Prostate gland (tissue), 2 donors: Measurements from ENCODE around the gene HECW1. TPM values are rescaled to one million over a fixed set of nuclear protein-coding genes. Genes with fewer than 3 reads are reported as not detected.

ENCODE experiments used
- DNase-seq: peaks from one replicate; pipeline ENCODE4 v3.0.0-alpha.2; 2019; ENCODE audit warnings: low spot score
- H3K27ac ChIP-seq, 2 donors: fragments of 200-600 bp; sonication (generic); 2 replicates each; pipeline ENCODE4 v1.5.1; 2017 to 2019
- H3K27me3 ChIP-seq: fragments of 200-600 bp; sonication (generic); replicated peaks from 2 replicates; pipeline ENCODE4 v1.5.1; 2019; ENCODE audit not compliant: insufficient read depth
- H3K36me3 ChIP-seq, 2 donors: fragments of 200-600 bp; sonication (generic); 1 replicate in 1 of 2; 2 replicates in 1 of 2; pipeline versions ENCODE4 v1.5.1 to v1.8.1; 2017 to 2019
- H3K4me1 ChIP-seq: fragments of 200-600 bp; sonication (generic); replicated peaks from 2 replicates; pipeline ENCODE4 v1.5.1; 2019
- H3K4me3 ChIP-seq, 2 donors: fragments of 200-600 bp; sonication (generic); 2 replicates each; pipeline ENCODE4 v1.5.1; 2017 to 2019
- H3K9me3 ChIP-seq: fragments of 200-600 bp; sonication (generic); 2 replicates; pipeline ENCODE4 v1.5.1; 2017
- POLR2A ChIP-seq: fragments of 450-650 bp; IDR thresholded peaks from one replicate; pipeline ENCODE4 v1.6.1; 2016; ENCODE audit warnings: antibody characterized with exemption, mild to moderate bottlenecking
- POLR2AphosphoS5 ChIP-seq: sonication (generic); formaldehyde crosslinking; IDR thresholded peaks from one replicate; pipeline ENCODE4 v1.6.1; 2017; ENCODE audit warnings: antibody characterized with exemption
- WGBS: methylation state at CpG from one replicate; pipeline ENCODE4 v1.1.5; 2018; 5-methylcytosine and 5-hydroxymethylcytosine counted together
- intact Hi-C: fragments of 100-400 bp; cut with DNase I; formaldehyde crosslinking; loops from one replicate; pipeline ENCODE4 v1.14.2; 2022
- total RNA-seq, 2 donors: library from RNA; depleted of rRNA; stranded (reverse); fragments of >200 nt; gene quantifications; one replicate each; pipeline ENCODE4 v1.1.0, GENCODE V29; 2016
- TF ChIP-seq, protein P1 (sequence below), 4 experiments: fragments of 200-600 bp in 2 of 4; fragments of 450-650 bp in 2 of 4; sonication (generic) in 2 of 4; IDR thresholded peaks; 1 replicate in 3 of 4; 2 replicates in 1 of 4; pipeline ENCODE4 v1.5.1; 2016 to 2019; ENCODE audit warnings: antibody characterized with exemption in 4 of 4, mild to moderate bottlenecking in 2 of 4, moderate library complexity in 2 of 4

The HECW1 gene
- total RNA-seq, 2 donors from 2014 or later: 1.4 to 10.3 TPM

DNA sequence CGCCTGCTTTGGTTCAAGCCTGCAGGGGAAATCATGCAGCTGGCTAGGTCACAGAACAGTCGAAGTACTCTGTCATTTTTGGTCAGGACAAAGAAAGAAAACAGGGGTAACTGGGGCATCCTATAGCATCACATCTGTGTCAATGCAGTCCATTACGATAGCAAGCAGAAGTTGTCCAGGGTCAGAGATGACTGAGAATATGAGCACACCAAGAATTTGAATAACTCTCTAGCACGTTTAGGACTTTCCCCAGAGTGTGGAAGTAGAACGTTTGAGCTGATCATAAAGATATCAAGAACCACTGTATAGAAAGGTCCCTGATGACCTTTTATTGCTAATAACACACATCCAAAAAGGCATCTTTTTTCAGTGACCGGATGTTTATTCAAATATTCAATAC, 12.7 kb upstream of the HECW1 start:
- H3K9me3 ChIP-seq: no peaks in the 10 kb centered on the region
- DNase-seq: no peak
- no peak overlapping the region for H3K27ac ChIP-seq
- 62% methylated on average over 6 of the region's 6 CpGs for WGBS
- no peaks in the 10 kb centered on the region for H3K27me3 ChIP-seq
- no peaks in the 10 kb centered on the region for H3K4me1 ChIP-seq
- H3K36me3 ChIP-seq: no peaks in the 10 kb centered on the region
- intact Hi-C loops: no loop called here
- H3K4me3 ChIP-seq: no peak overlapping the region
- no peak for TF ChIP-seq POLR2A
- TF ChIP-seq POLR2AphosphoS5: no peak
- TF ChIP-seq, protein P1, sequence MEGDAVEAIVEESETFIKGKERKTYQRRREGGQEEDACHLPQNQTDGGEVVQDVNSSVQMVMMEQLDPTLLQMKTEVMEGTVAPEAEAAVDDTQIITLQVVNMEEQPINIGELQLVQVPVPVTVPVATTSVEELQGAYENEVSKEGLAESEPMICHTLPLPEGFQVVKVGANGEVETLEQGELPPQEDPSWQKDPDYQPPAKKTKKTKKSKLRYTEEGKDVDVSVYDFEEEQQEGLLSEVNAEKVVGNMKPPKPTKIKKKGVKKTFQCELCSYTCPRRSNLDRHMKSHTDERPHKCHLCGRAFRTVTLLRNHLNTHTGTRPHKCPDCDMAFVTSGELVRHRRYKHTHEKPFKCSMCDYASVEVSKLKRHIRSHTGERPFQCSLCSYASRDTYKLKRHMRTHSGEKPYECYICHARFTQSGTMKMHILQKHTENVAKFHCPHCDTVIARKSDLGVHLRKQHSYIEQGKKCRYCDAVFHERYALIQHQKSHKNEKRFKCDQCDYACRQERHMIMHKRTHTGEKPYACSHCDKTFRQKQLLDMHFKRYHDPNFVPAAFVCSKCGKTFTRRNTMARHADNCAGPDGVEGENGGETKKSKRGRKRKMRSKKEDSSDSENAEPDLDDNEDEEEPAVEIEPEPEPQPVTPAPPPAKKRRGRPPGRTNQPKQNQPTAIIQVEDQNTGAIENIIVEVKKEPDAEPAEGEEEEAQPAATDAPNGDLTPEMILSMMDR (IDR thresholded peaks at IDR 0.05): no peak

DNA sequence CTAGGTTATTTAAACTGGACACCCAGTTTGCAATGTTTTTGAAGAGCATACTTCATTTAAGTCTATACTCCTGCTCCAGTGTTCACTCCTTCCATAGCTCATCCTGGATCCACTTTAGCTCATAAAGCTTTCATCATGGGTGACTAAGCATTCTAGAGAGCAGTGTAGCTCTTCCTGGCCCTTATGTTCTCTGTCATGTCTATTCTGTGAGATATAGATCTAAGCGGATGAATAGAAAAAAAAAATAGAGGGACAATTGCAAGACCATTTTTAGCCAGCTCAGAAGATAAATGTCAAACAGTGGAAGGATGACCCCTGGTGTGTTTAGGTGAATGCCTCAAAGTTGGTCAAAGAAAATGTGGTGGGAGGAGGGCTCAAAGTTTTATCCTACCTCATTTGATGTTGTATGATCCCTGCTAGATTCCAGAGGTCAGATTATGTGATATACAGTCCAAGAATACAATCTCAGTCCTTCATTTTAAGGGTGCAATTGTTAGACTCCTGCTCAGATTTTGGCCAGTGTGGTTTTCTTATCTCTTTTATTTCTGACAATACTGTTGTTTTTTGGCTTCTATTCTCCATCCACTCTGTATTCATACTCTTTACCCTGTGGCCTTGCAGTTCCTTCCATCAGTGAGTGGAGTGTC, 7.5 kb upstream of the HECW1 start:
- Histone ChIP-seq H3K4me3 (no peak overlapping the region), H3K27ac (no peak overlapping the region), H3K36me3 (no peaks in the 10 kb centered on the region), H3K27me3 (no peaks in the 10 kb centered on the region), H3K9me3 (no peaks in the 10 kb centered on the region), H3K4me1 (no peaks in the 10 kb centered on the region)
- no peak for DNase-seq
- intact Hi-C loops: no loop called here
- TF ChIP-seq, protein P1 (IDR thresholded peaks at IDR 0.05): no peak
- TF ChIP-seq POLR2AphosphoS5: no peak
- no peak for TF ChIP-seq POLR2A
- 82% methylated on average over 1 of the region's 1 CpG for WGBS

DNA sequence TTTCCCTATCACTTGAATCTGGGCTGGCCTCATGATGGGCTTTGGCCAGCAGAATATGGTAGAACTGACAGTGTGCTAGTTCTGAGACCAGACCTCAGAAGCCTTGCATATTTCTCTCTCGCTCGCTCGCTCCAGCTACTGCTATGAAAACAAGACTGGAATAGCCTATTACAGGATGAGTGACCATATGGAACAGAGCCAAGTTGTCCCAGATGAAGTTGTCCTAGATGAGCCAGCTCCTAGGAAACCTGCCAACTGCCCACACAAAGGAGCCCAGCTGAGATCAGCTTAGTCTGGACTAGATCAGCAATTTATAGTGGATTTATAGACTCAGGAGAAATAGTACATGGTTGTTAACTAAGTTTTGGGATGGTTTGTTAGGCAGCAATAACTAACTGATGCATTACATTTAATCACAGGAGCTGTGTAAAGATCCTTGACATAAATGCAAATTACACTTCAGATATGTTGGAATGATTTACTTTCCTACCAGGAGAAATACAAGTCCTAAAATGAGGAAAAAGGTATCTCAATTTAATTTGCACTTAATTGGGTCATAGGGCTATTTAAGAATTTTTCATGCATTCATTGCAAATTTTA, 6.8 kb upstream of the HECW1 start:
- H3K27ac ChIP-seq: no peak overlapping the region
- intact Hi-C loops: no loop called here
- H3K4me1 ChIP-seq: no peaks in the 10 kb centered on the region
- no peak for DNase-seq
- no peaks in the 10 kb centered on the region for H3K27me3 ChIP-seq
- no peaks in the 10 kb centered on the region for H3K9me3 ChIP-seq
- TF ChIP-seq POLR2A: no peak
- TF ChIP-seq, protein P1 (IDR thresholded peaks at IDR 0.05): no peak
- no peak for TF ChIP-seq POLR2AphosphoS5
- no peak overlapping the region for H3K4me3 ChIP-seq
- H3K36me3 ChIP-seq: no peaks in the 10 kb centered on the region
- WGBS: 97% methylated on average over 3 of the region's 3 CpGs

DNA sequence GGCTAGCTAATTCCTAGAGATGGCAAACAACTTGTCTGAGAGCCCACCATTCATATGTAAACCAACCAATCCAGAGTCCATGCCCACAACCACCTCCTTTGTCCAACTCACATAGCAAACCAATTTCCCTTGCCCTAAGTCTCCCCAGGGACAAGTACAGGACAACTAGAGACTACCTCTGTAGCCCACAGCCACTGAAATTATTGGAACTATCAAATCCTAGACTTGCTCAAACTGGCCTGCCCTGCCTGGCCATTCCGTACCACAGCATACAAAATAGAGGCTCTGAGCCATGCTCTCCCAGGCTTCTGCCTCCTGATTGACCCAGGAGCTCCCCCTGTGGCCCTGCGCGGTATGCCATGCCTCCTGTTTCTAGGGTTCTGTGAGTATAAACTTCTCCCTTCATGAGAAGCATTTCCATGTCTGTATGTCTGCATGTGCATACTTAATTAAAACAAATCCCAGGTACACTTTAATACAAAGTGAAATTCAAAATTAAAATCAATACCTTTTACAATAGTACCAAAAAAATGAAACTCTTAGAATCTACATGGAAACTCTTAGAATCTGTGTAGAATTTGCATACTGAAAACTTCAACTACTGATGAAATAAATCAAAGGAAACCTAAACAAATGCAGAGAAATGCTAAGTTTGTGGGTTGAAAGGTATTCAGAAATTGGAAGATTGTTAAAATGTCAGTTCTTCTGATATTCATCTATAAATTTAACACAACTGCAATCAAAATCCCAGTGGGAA, 4.0 kb upstream of the HECW1 start:
- DNase-seq: peak; percentile 46
- 13% methylated on average over 3 of the region's 3 CpGs for WGBS
- no peak overlapping the region for H3K4me3 ChIP-seq
- H3K4me1 ChIP-seq: no peaks in the 10 kb centered on the region
- no peak for TF ChIP-seq POLR2A
- no peak for TF ChIP-seq POLR2AphosphoS5
- TF ChIP-seq, protein P1 (IDR thresholded peaks at IDR 0.05): peak in 2 of 4 experiments; percentile 49
- intact Hi-C loops: no loop called here
- no peaks in the 10 kb centered on the region for H3K9me3 ChIP-seq
- H3K27ac ChIP-seq: no peak overlapping the region
- H3K27me3 ChIP-seq: no peaks in the 10 kb centered on the region
- no peaks in the 10 kb centered on the region for H3K36me3 ChIP-seq
